ENCODE data around the gene MAGI1. TPM values are rescaled to one million over a fixed set of nuclear protein-coding genes. Genes with fewer than 3 reads are reported as not detected.

Gene MAGI1
- total and polyA plus RNA-seq, 2 donors (not counting 1 experiment from before 2014, with no cell fraction given) = 0.10 to 0.22 TPM

DNA sequence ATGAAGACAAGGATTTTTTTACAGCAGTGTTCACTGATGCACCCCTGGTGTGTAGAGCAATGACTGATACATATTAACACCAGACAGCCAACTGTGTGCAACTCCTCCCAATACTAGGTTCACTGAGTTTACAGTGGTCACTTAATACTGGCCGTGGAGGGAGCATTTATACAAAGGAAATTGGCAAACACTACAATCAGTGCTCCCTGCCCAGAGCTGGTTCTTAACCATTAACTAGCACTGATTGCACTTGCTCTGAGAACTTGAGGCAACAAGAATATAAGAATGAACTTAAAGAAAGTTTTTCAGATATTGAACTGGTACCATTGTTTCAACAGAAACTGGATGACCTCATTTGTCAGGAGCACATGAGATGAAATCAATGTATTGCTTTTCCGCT lies 110.6 kb downstream of the MAGI1 start:
- intact Hi-C loops (cut with micrococcal nuclease) = no loop called here
- H3K4me2 ChIP-seq (replicated peaks; ENCODE audit: low read depth, low read length, poor library complexity, severe bottlenecking) = no peak overlapping the region

GRCh38 chr3:65927576-65927975 lies 111.1 kb downstream of the MAGI1 start:
- Histone ChIP-seq H4K20me1 (ENCODE audit: control insufficient read depth, insufficient read depth, low read length, poor library complexity, severe bottlenecking) (no peaks in the 10 kb centered on the region), H3K4me3 (ENCODE audit: control extremely low read depth in 1 of 5, extremely low read depth in 1 of 5, insufficient read depth in 1 of 5, low read depth in 2 of 5, low read length in 4 of 5) (no peak overlapping the region), H3K4me2 (replicated peaks; ENCODE audit: low read depth, low read length, poor library complexity, severe bottlenecking) (no peak overlapping the region), H3K27ac (ENCODE audit: low read length in 2 of 2) (no peak overlapping the region), H3K27me3 (replicated peaks in 1 of 4; ENCODE audit: control extremely low read depth in 1 of 4, control insufficient read depth in 3 of 4, insufficient read depth in 4 of 4, low read length in 3 of 4) (no peaks in the 10 kb centered on the region), H3K9me3 (ENCODE audit: control extremely low read depth in 1 of 3, control insufficient read depth in 2 of 3, insufficient read depth in 1 of 3, low read length in 2 of 3) (no peaks in the 10 kb centered on the region), H3K79me2 (ENCODE audit: control insufficient read depth, insufficient read depth, low read length) (no peaks in the 10 kb centered on the region), H3K9ac (ENCODE audit: low read length) (no peak overlapping the region), H3K4me1 (ENCODE audit: control insufficient read depth in 2 of 2, insufficient read depth in 2 of 2, low read length in 2 of 2) (no peaks in the 10 kb centered on the region), H3K36me3 (replicated peaks in 1 of 2; ENCODE audit: control extremely low read depth in 1 of 2, control insufficient read depth in 1 of 2, extremely low read depth in 1 of 2, insufficient read depth in 2 of 2, low read length in 1 of 2) (no peaks in the 10 kb centered on the region), H2AFZ (ENCODE audit: insufficient read depth, low read depth, low read length, poor library complexity, severe bottlenecking) (no peak overlapping the region)
- H3K27me3 Mint-ChIP-seq = peaks cover 4% of the 10 kb centered on the region
- no peak for ATAC-seq (ENCODE audit: low read depth)
- WGBS (ENCODE audit: insufficient coverage) = no CpG with 5 or more reads among the region's 1 CpG
- TF ChIP-seq CTCF (IDR thresholded peaks at IDR 0.05) (no peak), EZH2 (IDR thresholded peaks at IDR 0.05; ENCODE audit: borderline replicate concordance, insufficient read depth, low read depth, low read length, poor library complexity, severe bottlenecking) (no peak)
- ChIA-PET CTCF (no interaction called here), POLR2A (no interaction called here)
- no peaks in the 10 kb centered on the region for H3K4me1 Mint-ChIP-seq
- no peaks in the 10 kb centered on the region for H3K9me3 Mint-ChIP-seq (ENCODE audit: insufficient read depth)
- DNase-seq = no peak
- intact Hi-C loops (cut with micrococcal nuclease) = no loop called here
- H3K4me3 Mint-ChIP-seq = no peak overlapping the region
- H3K27ac Mint-ChIP-seq = no peak overlapping the region

More for the DNA sequence above, 110.6 kb downstream of the MAGI1 start:
- POLR2A ChIA-PET = no interaction called here
- H3K36me3 ChIP-seq (replicated peaks in 1 of 2; ENCODE audit: control extremely low read depth in 1 of 2, control insufficient read depth in 1 of 2, extremely low read depth in 1 of 2, insufficient read depth in 2 of 2, low read length in 1 of 2) = no peaks in the 10 kb centered on the region
- H3K27me3 ChIP-seq (replicated peaks in 1 of 4; ENCODE audit: control extremely low read depth in 1 of 4, control insufficient read depth in 3 of 4, insufficient read depth in 4 of 4, low read length in 3 of 4) = no peaks in the 10 kb centered on the region
- no peak overlapping the region for H3K27ac Mint-ChIP-seq
- no CpG with 5 or more reads among the region's 2 CpGs for WGBS (ENCODE audit: insufficient coverage)
- CTCF ChIA-PET = no interaction called here
- H3K27ac ChIP-seq (ENCODE audit: low read length in 2 of 2) = no peak overlapping the region
- H3K4me3 Mint-ChIP-seq = no peak overlapping the region
- no peaks in the 10 kb centered on the region for H3K79me2 ChIP-seq (ENCODE audit: control insufficient read depth, insufficient read depth, low read length)
- TF ChIP-seq EZH2 (IDR thresholded peaks at IDR 0.05; ENCODE audit: borderline replicate concordance, insufficient read depth, low read depth, low read length, poor library complexity, severe bottlenecking) = no peak
- TF ChIP-seq CTCF (IDR thresholded peaks at IDR 0.05) = no peak
- H3K9me3 ChIP-seq (ENCODE audit: control extremely low read depth in 1 of 3, control insufficient read depth in 2 of 3, insufficient read depth in 1 of 3, low read length in 2 of 3) = no peaks in the 10 kb centered on the region
- no peak for ATAC-seq (ENCODE audit: low read depth)
- H3K27me3 Mint-ChIP-seq = peaks cover 4% of the 10 kb centered on the region
- H3K4me3 ChIP-seq (ENCODE audit: control extremely low read depth in 1 of 5, extremely low read depth in 1 of 5, insufficient read depth in 1 of 5, low read depth in 2 of 5, low read length in 4 of 5) = no peak overlapping the region
- H3K9ac ChIP-seq (ENCODE audit: low read length) = no peak overlapping the region
- H3K9me3 Mint-ChIP-seq (ENCODE audit: insufficient read depth) = peaks cover 4% of the 10 kb centered on the region
- no peak for DNase-seq
- H3K4me1 Mint-ChIP-seq = no peaks in the 10 kb centered on the region
- no peak overlapping the region for H2AFZ ChIP-seq (ENCODE audit: insufficient read depth, low read depth, low read length, poor library complexity, severe bottlenecking)
- H4K20me1 ChIP-seq (ENCODE audit: control insufficient read depth, insufficient read depth, low read length, poor library complexity, severe bottlenecking) = no peaks in the 10 kb centered on the region
- H3K4me1 ChIP-seq (ENCODE audit: control insufficient read depth in 2 of 2, insufficient read depth in 2 of 2, low read length in 2 of 2) = no peaks in the 10 kb centered on the region
